SH-SY5Y (cell line): ENCODE measurements around the gene CCDC6.

Source experiments
- GATA2 ChIP-seq: IDR thresholded peaks from 2 replicates; pipeline ENCODE4 v1.6.1; 2011; ENCODE audit warnings: mild to moderate bottlenecking, low read depth, low read length
- GATA3 ChIP-seq: IDR thresholded peaks from 2 replicates; pipeline ENCODE4 v1.6.1; 2011; ENCODE audit warnings: low read depth, mild to moderate bottlenecking, low read length, moderate library complexity

DNA sequence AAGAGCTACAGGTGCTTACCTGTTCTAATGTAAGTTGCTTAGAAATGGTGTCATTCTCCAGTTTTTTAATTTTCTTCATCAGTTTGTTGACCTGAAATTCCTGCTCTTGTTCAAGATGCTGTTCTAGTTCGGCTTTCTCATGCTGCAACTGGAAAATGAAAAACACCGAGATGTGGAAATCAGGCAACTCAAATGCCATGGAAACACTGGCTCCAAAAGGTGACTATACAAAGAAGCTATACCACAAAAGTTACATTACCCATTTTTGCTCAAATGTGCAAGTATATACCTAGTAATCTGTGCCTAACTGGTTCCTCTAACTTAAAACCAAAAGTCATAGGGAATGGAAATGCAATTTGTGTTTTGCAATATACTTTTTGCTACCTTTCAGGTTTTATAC lies 73.8 kb downstream of the CCDC6 start:
- TF ChIP-seq GATA2 (no peak), GATA3 (no peak)
